OCI-LY7 (cell line): ENCODE measurements around the gene FZD1. TPM values are rescaled to one million over a fixed set of nuclear protein-coding genes. Genes with fewer than 3 reads are reported as not detected.

Experiments used
- BruUV-seq: library from RNA; stranded (reverse); fragments of 400-500 nt; replicated peaks from 2 replicates; lab custom pipeline; 2021; lab: Mats Ljungman, UMichigan
- CTCF ChIA-PET: fragments of 300-600 bp; sonication (Branson Sonifier 250); formaldehyde crosslinking; loops from one replicate; lab custom pipeline; 2022; ENCODE audit warnings: antibody characterized with exemption; ENCODE audit not compliant: unreplicated experiment; lab: Charles Lee
- POLR2A ChIA-PET: fragments of 300-600 bp; sonication (Branson Sonifier 250); formaldehyde crosslinking; loops from one replicate; lab custom pipeline; 2022; ENCODE audit warnings: antibody characterized with exemption; lab: Charles Lee
- DNase-seq: peaks from one replicate; pipeline ENCODE4 v3.0.0-alpha.2; 2015; ENCODE audit warnings: low spot score
- H2AFZ ChIP-seq: fragments of 200-600 bp; sonication (generic), shearing (Covaris generic); 2 replicates; pipeline ENCODE4 v1.6.1; 2014; ENCODE audit warnings: mild to moderate bottlenecking, antibody characterized with exemption, low read length, moderate library complexity
- H3K27ac ChIP-seq: fragments of 200-600 bp; sonication (generic); 2 replicates; pipeline ENCODE4 v1.5.1; 2014; ENCODE audit warnings: mixed run types, low read depth, mild to moderate bottlenecking, moderate library complexity, low read length, inconsistent platforms; ENCODE audit not compliant: poor library complexity, severe bottlenecking
- H3K36me3 ChIP-seq: fragments of 200-600 bp; sonication (generic); 2 replicates; pipeline ENCODE4 v1.6.1; 2014; ENCODE audit warnings: mild to moderate bottlenecking, antibody characterized with exemption, low read length, moderate library complexity, mixed read lengths; ENCODE audit not compliant: insufficient read depth
- H3K4me1 ChIP-seq: fragments of 200-600 bp; sonication (generic); 2 replicates; pipeline ENCODE4 v1.5.1; 2014; ENCODE audit warnings: mild to moderate bottlenecking, low read length; ENCODE audit not compliant: insufficient read depth, poor library complexity, severe bottlenecking
- H3K4me2 ChIP-seq: fragments of 200-600 bp; sonication (generic); 2 replicates; pipeline ENCODE4 v1.6.1; 2014; ENCODE audit warnings: mild to moderate bottlenecking, low read length
- H3K4me3 ChIP-seq: fragments of 200-600 bp; sonication (generic); 2 replicates; pipeline ENCODE4 v1.5.1; 2014; ENCODE audit warnings: mild to moderate bottlenecking, low read depth, low read length; ENCODE audit not compliant: poor library complexity, severe bottlenecking
- H3K79me2 ChIP-seq: fragments of 200-600 bp; sonication (generic); 2 replicates; pipeline ENCODE4 v1.6.1; 2016; ENCODE audit warnings: low read depth, mild to moderate bottlenecking, low read length, moderate library complexity, mixed read lengths; ENCODE audit not compliant: insufficient read depth
- H3K9me2 ChIP-seq: fragments of 200-600 bp; sonication (generic); 2 replicates; pipeline ENCODE4 v1.6.1; 2016; ENCODE audit warnings: mild to moderate bottlenecking, low read length, mixed read lengths; ENCODE audit not compliant: insufficient read depth
- H3K9me3 ChIP-seq: fragments of 200-600 bp; sonication (generic); 2 replicates; pipeline ENCODE4 v1.6.1; 2014; ENCODE audit warnings: mild to moderate bottlenecking, mixed run types, low read length, mixed read lengths
- H4K20me1 ChIP-seq: fragments of 200-600 bp; sonication (generic); 2 replicates; pipeline ENCODE4 v1.6.1; 2014; ENCODE audit warnings: mild to moderate bottlenecking, antibody characterized with exemption, low read length, moderate library complexity, mixed read lengths; ENCODE audit not compliant: insufficient read depth
- EZH2phosphoT487 ChIP-seq: fragments of 200-600 bp; sonication (generic); IDR thresholded peaks from 2 replicates; pipeline ENCODE4 v1.6.1; 2018; ENCODE audit warnings: low read depth, borderline replicate concordance, mild to moderate bottlenecking, mixed run types, antibody characterized with exemption, low read length, moderate library complexity, mixed read lengths
- intact Hi-C: fragments of 100-400 bp; cut with micrococcal nuclease; formaldehyde crosslinking; loops from one replicate; pipeline ENCODE4 v1.10.0; 2022; ENCODE audit not compliant: unreplicated experiment
- total RNA-seq, 2 experiments: library from RNA; depleted of rRNA in 1 of 2; stranded (reverse); fragments of >200 nt in 1 of 2; shearing (Covaris generic) in 1 of 2; gene quantifications; 2 replicates each; pipeline ENCODE4 v1.2.3, GENCODE V29; 2014 to 2022
- TF ChIP-seq, protein P1 (sequence below): fragments of 200-600 bp; sonication (generic); conservative IDR thresholded peaks from 2 replicates; pipeline ENCODE4 v1.5.1; 2014; ENCODE audit warnings: mild to moderate bottlenecking, antibody characterized with exemption, low read length, moderate library complexity, mixed read lengths

Gene FZD1
- total RNA-seq, 2 experiments from 2014 or later = 1.3 to 2.4 TPM

DNA sequence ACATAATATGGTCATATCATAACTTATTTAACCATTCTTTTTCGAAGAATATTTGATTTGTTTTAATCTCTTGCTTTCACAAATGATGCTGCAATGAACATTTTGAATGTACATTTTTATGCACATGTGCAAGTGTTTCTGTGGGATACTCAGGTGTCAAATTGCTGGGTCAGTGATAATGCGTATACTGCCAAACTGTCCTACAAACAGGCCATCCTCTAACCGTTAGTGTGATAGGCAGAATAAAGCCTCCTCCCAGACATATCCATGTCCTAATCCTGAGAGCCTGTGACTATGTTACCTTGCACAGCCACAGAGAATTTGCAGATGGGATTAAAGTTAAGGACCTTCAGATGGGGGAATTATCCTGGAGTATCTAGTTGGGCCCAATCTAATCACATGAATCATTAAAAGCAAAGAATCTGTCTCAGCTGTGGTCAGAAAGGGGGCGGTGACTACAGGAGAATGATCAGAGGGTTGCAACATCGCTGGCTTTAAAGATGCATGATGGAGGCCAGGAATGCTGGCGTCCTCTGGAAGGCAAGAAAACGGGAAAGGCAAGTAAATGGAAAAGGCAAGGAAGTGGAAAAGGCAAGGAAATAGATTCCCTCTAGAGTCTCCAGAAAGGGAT, 46.7 kb downstream of the FZD1 start:
- no TSS peak for BruUV-seq
- Histone ChIP-seq H3K79me2 (no peaks in the 10 kb centered on the region), H4K20me1 (no peaks in the 10 kb centered on the region), H2AFZ (no peak overlapping the region), H3K36me3 (no peaks in the 10 kb centered on the region), H3K4me1 (no peaks in the 10 kb centered on the region), H3K4me2 (no peak overlapping the region), H3K4me3 (no peak overlapping the region), H3K27ac (no peak overlapping the region), H3K9me3 (no peaks in the 10 kb centered on the region), H3K9me2 (no peaks in the 10 kb centered on the region)
- ChIA-PET CTCF (no interaction called here), POLR2A (no interaction called here)
- no peak for DNase-seq
- TF ChIP-seq, protein P1, sequence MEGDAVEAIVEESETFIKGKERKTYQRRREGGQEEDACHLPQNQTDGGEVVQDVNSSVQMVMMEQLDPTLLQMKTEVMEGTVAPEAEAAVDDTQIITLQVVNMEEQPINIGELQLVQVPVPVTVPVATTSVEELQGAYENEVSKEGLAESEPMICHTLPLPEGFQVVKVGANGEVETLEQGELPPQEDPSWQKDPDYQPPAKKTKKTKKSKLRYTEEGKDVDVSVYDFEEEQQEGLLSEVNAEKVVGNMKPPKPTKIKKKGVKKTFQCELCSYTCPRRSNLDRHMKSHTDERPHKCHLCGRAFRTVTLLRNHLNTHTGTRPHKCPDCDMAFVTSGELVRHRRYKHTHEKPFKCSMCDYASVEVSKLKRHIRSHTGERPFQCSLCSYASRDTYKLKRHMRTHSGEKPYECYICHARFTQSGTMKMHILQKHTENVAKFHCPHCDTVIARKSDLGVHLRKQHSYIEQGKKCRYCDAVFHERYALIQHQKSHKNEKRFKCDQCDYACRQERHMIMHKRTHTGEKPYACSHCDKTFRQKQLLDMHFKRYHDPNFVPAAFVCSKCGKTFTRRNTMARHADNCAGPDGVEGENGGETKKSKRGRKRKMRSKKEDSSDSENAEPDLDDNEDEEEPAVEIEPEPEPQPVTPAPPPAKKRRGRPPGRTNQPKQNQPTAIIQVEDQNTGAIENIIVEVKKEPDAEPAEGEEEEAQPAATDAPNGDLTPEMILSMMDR = no peak
- intact Hi-C loops = no loop called here

DNA sequence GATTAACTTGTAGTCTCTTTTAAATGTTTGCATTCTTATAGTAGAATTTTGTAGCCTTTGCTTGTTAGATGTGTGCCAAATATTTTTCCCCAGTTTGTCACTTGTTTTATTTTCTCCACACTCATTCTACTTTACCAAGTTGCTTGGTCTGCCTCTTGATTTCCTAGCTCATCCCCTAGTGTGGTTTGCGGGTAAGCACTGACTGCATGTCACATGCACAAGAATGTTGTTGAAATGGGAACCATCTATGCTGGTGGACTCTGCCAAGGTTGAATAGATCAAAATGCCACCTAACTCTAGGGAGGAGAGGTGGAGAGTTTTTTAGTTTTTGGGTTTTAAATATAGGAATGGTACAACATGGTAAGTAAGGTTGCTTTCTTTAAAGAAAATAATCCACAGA, 47.6 kb downstream of the FZD1 start:
- ChIA-PET CTCF (no interaction called here), POLR2A (no interaction called here)
- no TSS peak for BruUV-seq
- Histone ChIP-seq H3K36me3 (no peaks in the 10 kb centered on the region), H4K20me1 (no peaks in the 10 kb centered on the region), H3K9me3 (no peaks in the 10 kb centered on the region), H3K4me2 (no peak overlapping the region), H3K9me2 (no peaks in the 10 kb centered on the region), H2AFZ (no peak overlapping the region), H3K79me2 (no peaks in the 10 kb centered on the region), H3K27ac (no peak overlapping the region), H3K4me3 (no peak overlapping the region), H3K4me1 (no peaks in the 10 kb centered on the region)
- intact Hi-C loops = no loop called here
- DNase-seq = no peak
- TF ChIP-seq EZH2phosphoT487 = no peak
- TF ChIP-seq, protein P1 = no peak

- ChIA-PET POLR2A (no interaction called here), CTCF (no interaction called here)
- Histone ChIP-seq H3K4me2 (no peak overlapping the region), H3K79me2 (no peaks in the 10 kb centered on the region), H3K4me1 (no peaks in the 10 kb centered on the region), H3K36me3 (no peaks in the 10 kb centered on the region), H3K9me2 (no peaks in the 10 kb centered on the region), H2AFZ (no peak overlapping the region), H3K4me3 (no peak overlapping the region), H3K27ac (no peak overlapping the region), H3K9me3 (no peaks in the 10 kb centered on the region), H4K20me1 (no peaks in the 10 kb centered on the region)
- intact Hi-C loops = no loop called here
- TF ChIP-seq EZH2phosphoT487 = no peak
- TF ChIP-seq, protein P1 = no peak
- no peak for DNase-seq
- no TSS peak for BruUV-seq
These were observed 48.9 kb downstream of the FZD1 start for GRCh38 chr7:91313113-91313512.
